Right kidney (tissue), 9 donors: ENCODE results near the gene RPL18.
"Not testable (repeated sequence)": the region's sequence is repeated elsewhere in the genome, so short reads cannot be mapped to it uniquely, and the experiment has no call there.

Source experiments
- DNase-seq: peaks from one replicate; pipeline ENCODE4 v3.0.0-alpha.2; 2016
- long read RNA-seq, 8 donors: transcript quantifications; one replicate each; lab custom pipeline, GENCODE V29; 2026

The RPL18 gene
- long read RNA-seq, donor 1, transcript RPL18-205 (6 exons, 1,036 nt): minor isoform, 17 of 1,054 reads
- long read RNA-seq, donor 1, transcript RPL18-201 (6 exons, 612 nt): minor isoform, 112 of 1,054 reads
- long read RNA-seq, donor 1, transcript RPL18-207 (2 exons, 666 nt): minor isoform, 38 of 1,054 reads
- long read RNA-seq, donor 1, transcript RPL18-208 (7 exons, 1,004 nt): major isoform, 581 of 1,054 reads
- long read RNA-seq, donor 1, partial matches to known transcripts: 278 of 1,054 reads
- long read RNA-seq, donor 1, other reads (novel, unspliced or antisense): 0 of 1,054 reads
- long read RNA-seq, donor 2, transcript RPL18-201 (6 exons, 612 nt): minor isoform, 48 of 504 reads
- long read RNA-seq, donor 2, transcript RPL18-208 (7 exons, 1,004 nt): major isoform, 266 of 504 reads
- long read RNA-seq, donor 2, transcript RPL18-207 (2 exons, 666 nt): minor isoform, 20 of 504 reads
- long read RNA-seq, donor 2, transcript RPL18-205 (6 exons, 1,036 nt): minor isoform, 8 of 504 reads
- long read RNA-seq, donor 2, partial matches to known transcripts: 138 of 504 reads
- long read RNA-seq, donor 2, other reads (novel, unspliced or antisense): 6 of 504 reads
- long read RNA-seq, donor 3, transcript RPL18-203 (1 exons, 3,844 nt): minor isoform, 6 of 303 reads
- long read RNA-seq, donor 3, transcript RPL18-208 (7 exons, 1,004 nt): major isoform, 162 of 303 reads
- long read RNA-seq, donor 3, transcript RPL18-207 (2 exons, 666 nt): minor isoform, 14 of 303 reads
- long read RNA-seq, donor 3, transcript RPL18-201 (6 exons, 612 nt): minor isoform, 39 of 303 reads
- long read RNA-seq, donor 3, partial matches to known transcripts: 74 of 303 reads
- long read RNA-seq, donor 3, other reads (novel, unspliced or antisense): 0 of 303 reads
- long read RNA-seq, donor 4, transcript RPL18-205 (6 exons, 1,036 nt): minor isoform, 18 of 756 reads
- long read RNA-seq, donor 4, transcript RPL18-201 (6 exons, 612 nt): minor isoform, 77 of 756 reads
- long read RNA-seq, donor 4, transcript RPL18-208 (7 exons, 1,004 nt): major isoform, 439 of 756 reads
- long read RNA-seq, donor 4, transcript RPL18-207 (2 exons, 666 nt): minor isoform, 13 of 756 reads
- long read RNA-seq, donor 4, partial matches to known transcripts: 180 of 756 reads
- long read RNA-seq, donor 4, other reads (novel, unspliced or antisense): 5 of 756 reads
- long read RNA-seq, donor 5, transcript RPL18-207 (2 exons, 666 nt): minor isoform, 24 of 878 reads
- long read RNA-seq, donor 5, transcript RPL18-208 (7 exons, 1,004 nt): major isoform, 558 of 878 reads
- long read RNA-seq, donor 5, transcript RPL18-201 (6 exons, 612 nt): minor isoform, 87 of 878 reads
- long read RNA-seq, donor 5, transcript RPL18-203 (1 exons, 3,844 nt): minor isoform, 13 of 878 reads
- long read RNA-seq, donor 5, partial matches to known transcripts: 172 of 878 reads
- long read RNA-seq, donor 5, other reads (novel, unspliced or antisense): 5 of 878 reads
- long read RNA-seq, donor 6, transcript RPL18-203 (1 exons, 3,844 nt): minor isoform, 19 of 639 reads
- long read RNA-seq, donor 6, transcript RPL18-201 (6 exons, 612 nt): minor isoform, 61 of 639 reads
- long read RNA-seq, donor 6, transcript RPL18-208 (7 exons, 1,004 nt): major isoform, 310 of 639 reads
- long read RNA-seq, donor 6, transcript RPL18-207 (2 exons, 666 nt): minor isoform, 37 of 639 reads
- long read RNA-seq, donor 6, partial matches to known transcripts: 196 of 639 reads
- long read RNA-seq, donor 6, other reads (novel, unspliced or antisense): 0 of 639 reads
- long read RNA-seq, donor 7, transcript RPL18-207 (2 exons, 666 nt): minor isoform, 50 of 993 reads
- long read RNA-seq, donor 7, transcript RPL18-208 (7 exons, 1,004 nt): major isoform, 519 of 993 reads
- long read RNA-seq, donor 7, transcript RPL18-201 (6 exons, 612 nt): minor isoform, 96 of 993 reads
- long read RNA-seq, donor 7, transcript RPL18-205 (6 exons, 1,036 nt): minor isoform, 19 of 993 reads
- long read RNA-seq, donor 7, partial matches to known transcripts: 283 of 993 reads
- long read RNA-seq, donor 7, other reads (novel, unspliced or antisense): 7 of 993 reads
- long read RNA-seq, donor 8, transcript RPL18-208 (7 exons, 1,004 nt): major isoform, 348 of 636 reads
- long read RNA-seq, donor 8, transcript RPL18-203 (1 exons, 3,844 nt): minor isoform, 11 of 636 reads
- long read RNA-seq, donor 8, transcript RPL18-201 (6 exons, 612 nt): minor isoform, 60 of 636 reads
- long read RNA-seq, donor 8, transcript RPL18-207 (2 exons, 666 nt): minor isoform, 31 of 636 reads
- long read RNA-seq, donor 8, partial matches to known transcripts: 167 of 636 reads
- long read RNA-seq, donor 8, other reads (novel, unspliced or antisense): 5 of 636 reads

- peak; percentile 93 for DNase-seq
These were observed at the start of gene RPL18, which contains the start of gene SPHK2 for GRCh38 chr19:48618916-48619691. TSS of gene RPL18 (minus strand) at chr19:48619178. CDS start at chr19:48619143, 35 bp downstream. TSS of gene SPHK2 (plus strand) at chr19:48619506. CDS start at chr19:48620515, 1,009 bp downstream.

GRCh38 chr19:48668761-48669160 lies 49.8 kb upstream of the RPL18 start:
- DNase-seq: no peak

GRCh38 chr19:48668332-48668731 lies 49.4 kb upstream of the RPL18 start:
- DNase-seq: no peak

- no peak for DNase-seq
These were observed 46.8 kb upstream of the RPL18 start for GRCh38 chr19:48665786-48666185.

GRCh38 chr19:48664476-48664875 lies 45.5 kb upstream of the RPL18 start:
- no peak for DNase-seq

GRCh38 chr19:48663667-48664066 lies 44.7 kb upstream of the RPL18 start:
- DNase-seq: no peak

GRCh38 chr19:48661711-48662090 lies 42.7 kb upstream of the RPL18 start:
- DNase-seq: no peak

GRCh38 chr19:48660852-48661710 lies 42.1 kb upstream of the RPL18 start:
- peak; percentile 64 for DNase-seq

- DNase-seq: no peak
These were observed 40.8 kb upstream of the RPL18 start for GRCh38 chr19:48659768-48660167.

GRCh38 chr19:48658483-48658882 lies 39.5 kb upstream of the RPL18 start:
- no peak for DNase-seq

GRCh38 chr19:48657828-48658227 lies 38.9 kb upstream of the RPL18 start:
- not testable (repeated sequence) for DNase-seq

GRCh38 chr19:48656840-48657474 lies 38.0 kb upstream of the RPL18 start:
- DNase-seq: peak; percentile 48

- peak; percentile 27 for DNase-seq
These were observed 35.5 kb upstream of the RPL18 start for GRCh38 chr19:48654299-48655059.

- DNase-seq: no peak
These were observed 32.7 kb upstream of the RPL18 start for GRCh38 chr19:48651683-48652048.

- DNase-seq: no peak
These were observed 32.1 kb upstream of the RPL18 start for GRCh38 chr19:48650974-48651682.

- DNase-seq: no peak
These were observed 29.2 kb upstream of the RPL18 start for GRCh38 chr19:48648134-48648533.
